H1 (cell line): ENCODE measurements around the gene GRP. TPM values are rescaled to one million over a fixed set of nuclear protein-coding genes. Genes with fewer than 3 reads are reported as not detected.

Experiments used
- CTCF ChIA-PET: fragments of 300-600 bp; sonication (Branson Sonifier 250); formaldehyde crosslinking; loops from one replicate; lab custom pipeline; 2021; ENCODE audit not compliant: partially characterized antibody; lab: Charles Lee
- POLR2A ChIA-PET: fragments of 300-600 bp; sonication (Branson Sonifier 250); formaldehyde crosslinking; loops from one replicate; lab custom pipeline; 2021; ENCODE audit warnings: inconsistent platforms; ENCODE audit not compliant: partially characterized antibody; lab: Charles Lee
- DNase-seq, 2 experiments: peaks; one replicate each; pipeline versions ENCODE4 v3.0.0 to v3.0.0-alpha.2; 2010 to 2022; ENCODE audit warnings: low spot score in 2 of 2, low read depth in 1 of 2, mixed read lengths in 1 of 2
- FAIRE-seq: peaks from 2 replicates; lab custom pipeline; 2011; peaks lifted over from hg19 to GRCh38; lab: Jason Lieb, UNC
- H2AFZ ChIP-seq: 2 replicates; pipeline ENCODE4 v1.8.1; 2012; ENCODE audit warnings: low read length, inconsistent platforms
- H2AK5ac ChIP-seq: 2 replicates; pipeline ENCODE4 v1.6.1; 2013; ENCODE audit warnings: low read depth, low read length
- H2BK120ac ChIP-seq: replicated peaks from 2 replicates; pipeline ENCODE3; 2013; ENCODE audit warnings: low read depth, low read length, inconsistent platforms
- H2BK12ac ChIP-seq: 2 replicates; pipeline ENCODE4 v1.6.1; 2013; ENCODE audit warnings: low read depth, low read length
- H2BK15ac ChIP-seq: 2 replicates; pipeline ENCODE4 v1.6.1; 2013; ENCODE audit warnings: low read length
- H2BK20ac ChIP-seq: 2 replicates; pipeline ENCODE4 v1.6.1; 2013; ENCODE audit warnings: low read length
- H2BK5ac ChIP-seq: 2 replicates; pipeline ENCODE4 v1.6.1; 2013; ENCODE audit warnings: low read depth, low read length
- H3K14ac ChIP-seq: 2 replicates; pipeline ENCODE4 v1.6.1; 2013; ENCODE audit warnings: inconsistent platforms; ENCODE audit not compliant: insufficient read length
- H3K18ac ChIP-seq: 2 replicates; pipeline ENCODE4 v1.6.1; 2013; ENCODE audit warnings: low read length; ENCODE audit errors: extremely low read depth
- H3K23ac ChIP-seq: 2 replicates; pipeline ENCODE4 v1.6.1; 2013; ENCODE audit warnings: inconsistent platforms; ENCODE audit not compliant: insufficient read length
- H3K23me2 ChIP-seq: 2 replicates; pipeline ENCODE4 v1.6.1; 2013; ENCODE audit warnings: low read depth, low read length
- H3K27ac ChIP-seq: 2 replicates; pipeline ENCODE4 v1.6.1; 2011; ENCODE audit warnings: low read depth, low read length, inconsistent platforms
- H3K27me3 ChIP-seq, 4 experiments: replicated peaks in 1 of 4; 1 replicate in 1 of 4; 2 replicates in 3 of 4; pipeline versions ENCODE4 v1.6.1 to v1.8.1; 2011 to 2013; ENCODE audit warnings: low read length in 3 of 4, mild to moderate bottlenecking in 3 of 4, inconsistent platforms in 2 of 4, mixed read lengths in 2 of 4, moderate library complexity in 1 of 4; ENCODE audit not compliant: control insufficient read depth in 3 of 4, insufficient read depth in 3 of 4; ENCODE audit errors: extremely low read depth in 1 of 4
- H3K36me3 ChIP-seq, 4 experiments: 2 replicates each; pipeline versions ENCODE4 v1.6.1 to v1.8.1; 2011 to 2013; ENCODE audit warnings: mild to moderate bottlenecking in 4 of 4, low read length in 3 of 4, moderate library complexity in 2 of 4, control low read depth in 1 of 4, inconsistent platforms in 1 of 4; ENCODE audit not compliant: insufficient read depth in 4 of 4, control insufficient read depth in 2 of 4
- H3K4ac ChIP-seq: replicated peaks from 2 replicates; pipeline ENCODE3; 2013; ENCODE audit warnings: low read length, low read depth, mixed read lengths, inconsistent platforms; ENCODE audit not compliant: insufficient read length
- H3K4me1 ChIP-seq, 4 experiments: replicated peaks in 1 of 4; 1 replicate in 1 of 4; 2 replicates in 3 of 4; pipeline versions ENCODE4 v1.6.1 to v1.8.1; 2011 to 2013; ENCODE audit warnings: low read length in 3 of 4, inconsistent platforms in 2 of 4, mixed read lengths in 1 of 4; ENCODE audit not compliant: insufficient read depth in 4 of 4, control insufficient read depth in 3 of 4
- H3K4me2 ChIP-seq, 2 experiments: 2 replicates each; pipeline versions ENCODE4 v1.6.1 to v1.8.1; 2011 to 2013; ENCODE audit warnings: low read depth in 2 of 2, low read length in 2 of 2, control low read depth in 1 of 2, inconsistent platforms in 1 of 2, mild to moderate bottlenecking in 1 of 2; ENCODE audit not compliant: insufficient read depth in 1 of 2
- H3K4me3 ChIP-seq, 4 experiments: fragments of 200-600, 300-600 bp in 1 of 4; sonication (generic), shearing (Covaris generic), sonication (Bioruptor Twin) in 1 of 4; 2 replicates each; pipeline versions ENCODE4 v1.5.1 to v1.8.1; 2011 to 2016; ENCODE audit warnings: low read length in 4 of 4, low read depth in 3 of 4, control low read depth in 2 of 4, inconsistent platforms in 2 of 4, mild to moderate bottlenecking in 2 of 4, mixed read lengths in 1 of 4, moderate library complexity in 1 of 4; ENCODE audit not compliant: insufficient read depth in 2 of 4; ENCODE audit errors: extremely low read depth in 1 of 4
- H3K56ac ChIP-seq: replicated peaks from 2 replicates; pipeline ENCODE3; 2013; ENCODE audit warnings: low read depth, mild to moderate bottlenecking, mixed read lengths, low read length, inconsistent platforms; ENCODE audit not compliant: insufficient read length
- H3K79me1 ChIP-seq: 2 replicates; pipeline ENCODE4 v1.6.1; 2013; ENCODE audit warnings: low read depth, low read length, control low read depth
- H3K79me2 ChIP-seq, 2 experiments: 2 replicates each; pipeline versions ENCODE4 v1.6.1 to v1.8.1; 2012 to 2013; ENCODE audit warnings: low read length in 2 of 2, mild to moderate bottlenecking in 2 of 2, inconsistent platforms in 1 of 2; ENCODE audit not compliant: insufficient read depth in 2 of 2, control insufficient read depth in 1 of 2
- H3K9ac ChIP-seq, 4 experiments: replicated peaks in 1 of 4; 1 replicate in 1 of 4; 2 replicates in 3 of 4; pipeline versions ENCODE4 v1.6.1 to v1.8.1; 2011 to 2013; ENCODE audit warnings: low read depth in 3 of 4, low read length in 3 of 4, control low read depth in 2 of 4, mild to moderate bottlenecking in 2 of 4, moderate library complexity in 2 of 4, inconsistent platforms in 1 of 4; ENCODE audit errors: extremely low read depth in 1 of 4
- H3K9me3 ChIP-seq, 2 experiments: 2 replicates each; pipeline versions ENCODE4 v1.6.1 to v1.8.1; 2012 to 2013; ENCODE audit warnings: mild to moderate bottlenecking in 2 of 2, moderate library complexity in 2 of 2, control low read depth in 1 of 2, inconsistent platforms in 1 of 2, low read depth in 1 of 2, low read length in 1 of 2, mixed read lengths in 1 of 2; ENCODE audit not compliant: insufficient read depth in 2 of 2
- H4K20me1 ChIP-seq, 2 experiments: replicated peaks in 1 of 2; 2 replicates each; pipeline versions ENCODE3 to v1.8.1; 2011 to 2013; ENCODE audit warnings: inconsistent platforms in 2 of 2, low read length in 2 of 2, mild to moderate bottlenecking in 1 of 2; ENCODE audit not compliant: insufficient read depth in 2 of 2, control insufficient read depth in 1 of 2
- H4K5ac ChIP-seq: 2 replicates; pipeline ENCODE4 v1.6.1; 2013; ENCODE audit warnings: low read length, low read depth, mixed read lengths, inconsistent platforms; ENCODE audit not compliant: insufficient read length
- H4K8ac ChIP-seq: 2 replicates; pipeline ENCODE4 v1.8.0; 2013; ENCODE audit warnings: mild to moderate bottlenecking, moderate library complexity, low read length, inconsistent platforms; ENCODE audit not compliant: insufficient read depth; ENCODE audit errors: extremely low read depth
- H4K91ac ChIP-seq: replicated peaks from 2 replicates; pipeline ENCODE3; 2013; ENCODE audit warnings: low read length, mixed read lengths, inconsistent platforms; ENCODE audit not compliant: insufficient read length
- CBX5 ChIP-seq: fragments of 300-800, 300-1000 bp; sonication (generic); IDR thresholded peaks from 2 replicates; pipeline ENCODE4 v1.7.1; 2016; ENCODE audit warnings: antibody characterized with exemption, low read length, low read depth
- CTCF ChIP-seq, 3 experiments: IDR thresholded peaks; 1 replicate in 2 of 3; 2 replicates in 1 of 3; pipeline versions ENCODE4 v1.5.1 to v1.6.1; 2011; ENCODE audit warnings: low read length in 3 of 3, mild to moderate bottlenecking in 3 of 3, inconsistent platforms in 2 of 3, low read depth in 1 of 3, moderate library complexity in 1 of 3; ENCODE audit not compliant: insufficient read depth in 1 of 3; ENCODE audit errors: control extremely low read depth in 1 of 3
- KDM5A ChIP-seq: fragments of 200-600 bp; IDR thresholded peaks from 2 replicates; pipeline ENCODE4 v1.7.1; 2012; ENCODE audit warnings: mild to moderate bottlenecking, low read length, inconsistent platforms, mixed read lengths
- RAD21 ChIP-seq, 2 experiments: IDR thresholded peaks in 1 of 2; conservative IDR thresholded peaks in 1 of 2; 2 replicates each; pipeline ENCODE4 v1.6.1; 2011; ENCODE audit warnings: low read depth in 2 of 2, low read length in 2 of 2, improper control_type of control experiment in 1 of 2, inconsistent platforms in 1 of 2, mild to moderate bottlenecking in 1 of 2, moderate library complexity in 1 of 2
- SIN3A ChIP-seq, 2 experiments: IDR thresholded peaks in 1 of 2; conservative IDR thresholded peaks in 1 of 2; 2 replicates each; pipeline ENCODE4 v1.6.1; 2011 to 2012; ENCODE audit warnings: low read length in 2 of 2, improper control_type of control experiment in 1 of 2, low read depth in 1 of 2, mild to moderate bottlenecking in 1 of 2
- SP1 ChIP-seq: IDR thresholded peaks from 2 replicates; pipeline ENCODE4 v1.6.1; 2011; ENCODE audit warnings: low read depth, low read length
- SP4 ChIP-seq: IDR thresholded peaks from 2 replicates; pipeline ENCODE4 v1.6.1; 2012; ENCODE audit warnings: low read length, inconsistent platforms
- SUZ12 ChIP-seq: fragments of 200-600 bp; sonication (generic); IDR thresholded peaks from 2 replicates; pipeline ENCODE4 v1.6.1; 2012; ENCODE audit warnings: mild to moderate bottlenecking, inconsistent platforms, low read length, moderate library complexity, mixed read lengths
- YY1 ChIP-seq: IDR thresholded peaks from 2 replicates; pipeline ENCODE4 v1.6.1; 2011; ENCODE audit warnings: low read depth, mild to moderate bottlenecking, low read length
- WGBS, 2 experiments: shearing (Covaris generic) in 1 of 2; methylation state at CpG; one replicate each; pipeline versions ENCODE4 v1.1.6 to v1.1.7; 2013 to 2015; ENCODE audit warnings: low lambda C conversion rate in 2 of 2, mixed read lengths in 2 of 2, inconsistent platforms in 1 of 2, low coverage in 1 of 2, missing lambda C conversion rate in 1 of 2; ENCODE audit not compliant: insufficient replicate concordance in 2 of 2, insufficient coverage in 1 of 2, insufficient read length in 1 of 2; ENCODE audit errors: extremely low coverage in 1 of 2, missing lambda C conversion rate in 1 of 2; 5-methylcytosine and 5-hydroxymethylcytosine counted together
- polyA plus RNA-seq, 7 experiments: library from polyadenylated mRNA; depleted of rRNA in 3 of 7; stranded (reverse) in 5 of 7; unstranded in 2 of 7; fragments of >200 nt in 5 of 7; fragments of 200-250 nt in 2 of 7; gene quantifications; 1 replicate in 5 of 7; 2 replicates in 1 of 7; 4 replicates in 1 of 7; pipeline versions ENCODE4 v1.2.1 to v1.2.3, GENCODE V29; 2011 to 2013; ENCODE audit warnings: missing spikeins in 2 of 7, mixed read lengths in 2 of 7
- total RNA-seq: library from RNA; stranded (reverse); fragmentation: NEBNext Ultra II Directional; extraction: Animal tissue kit (Norgen Biotek cat#: 25700); gene quantifications from 2 replicates; pipeline ENCODE4 v1.2.1, GENCODE V29; 2021

Gene GRP
- total and polyA plus RNA-seq, 2 of the 8 experiments (the other 6 are each of a cell fraction or from before 2014, with no cell fraction given) = not detected

GRCh38 chr18:59196161-59196725 lies 23.7 kb upstream of the GRP start:
- no peaks in the 10 kb centered on the region for H4K20me1 ChIP-seq
- no peaks in the 10 kb centered on the region for H3K79me1 ChIP-seq
- H3K27me3 ChIP-seq = no peaks in the 10 kb centered on the region
- H3K4me2 ChIP-seq = no peak overlapping the region
- ChIA-PET CTCF (interaction anchor here (0.9 to 1.1 kb wide), 3 partner anchors 19 to 107 kb away, joined by 3 read pairs; no protein-coding TSS in a partner anchor), POLR2A (interaction anchor here (1.3 kb wide), 1 partner anchor 17 kb away, joined by 5 read pairs; no protein-coding TSS in a partner anchor)
- H2AFZ ChIP-seq = no peak overlapping the region
- DNase-seq = no peak
- 75% methylated on average over 3 of the region's 4 CpGs; no CpG with 5 or more reads in 1 of the 2 experiments for WGBS, 2 experiments
- H2BK15ac ChIP-seq = no peak overlapping the region
- no peak overlapping the region for H4K91ac ChIP-seq
- H3K9ac ChIP-seq = no peak overlapping the region
- no peak overlapping the region for H4K5ac ChIP-seq
- H3K4me1 ChIP-seq = no peaks in the 10 kb centered on the region; a peak in 1 of 7 replicates
- H3K18ac ChIP-seq = no peak overlapping the region
- H3K14ac ChIP-seq = no peak overlapping the region
- TF ChIP-seq SP4 = no peak
- no peak for TF ChIP-seq YY1
- no peak for TF ChIP-seq SUZ12
- TF ChIP-seq CTCF (IDR thresholded peaks at IDR 0.05; ENCODE audit: control extremely low read depth in 1 of 3, insufficient read depth in 1 of 3, low read depth in 1 of 3, low read length in 3 of 3) = no peak
- TF ChIP-seq SP1 = no peak
- no peak for TF ChIP-seq CBX5
- no peak for TF ChIP-seq RAD21 (IDR thresholded peaks at IDR 0.05 in 1 of 2, conservative IDR thresholded peaks at IDR 0.05 in 1 of 2; ENCODE audit: low read depth in 2 of 2, low read length in 2 of 2)
- TF ChIP-seq SIN3A (conservative IDR thresholded peaks at IDR 0.05 in 1 of 2, IDR thresholded peaks at IDR 0.05 in 1 of 2; ENCODE audit: low read depth in 1 of 2, low read length in 2 of 2) = no peak
- no peak for TF ChIP-seq KDM5A
- H3K56ac ChIP-seq = no peak overlapping the region
- no peak overlapping the region for H2BK20ac ChIP-seq
- no peak overlapping the region for H2BK12ac ChIP-seq
- no peak overlapping the region for H3K4ac ChIP-seq
- no peak overlapping the region for H3K27ac ChIP-seq
- H2BK5ac ChIP-seq = no peak overlapping the region
- no peaks in the 10 kb centered on the region for H3K36me3 ChIP-seq
- FAIRE-seq = no peak
- no peaks in the 10 kb centered on the region for H3K79me2 ChIP-seq
- no peak overlapping the region for H3K23ac ChIP-seq
- H4K8ac ChIP-seq = no peak overlapping the region; the same call in 1 of the 2 replicates
- no peak overlapping the region for H3K4me3 ChIP-seq
- H2AK5ac ChIP-seq = no peak overlapping the region
- no peaks in the 10 kb centered on the region; the same call in 1 of the 2 replicates for H3K23me2 ChIP-seq
- H3K9me3 ChIP-seq = no peaks in the 10 kb centered on the region
- no peak overlapping the region for H2BK120ac ChIP-seq
